SKM-1 treated with dmso at 0.1 percent for 144 hours (cell line): ENCODE measurements around the gene OGT.

Experiments used
- DNase-seq: peaks from one replicate; lab custom pipeline; 2025; ENCODE audit not compliant: unreplicated experiment; lab: John Stamatoyannopoulos, UW

The OGT gene

GRCh38 chrX:71621603-71622002, 88.7 kb downstream of the OGT start:
- no peak for DNase-seq

GRCh38 chrX:71622032-71622575, 89.2 kb downstream of the OGT start:
- DNase-seq, result no peak

DNA sequence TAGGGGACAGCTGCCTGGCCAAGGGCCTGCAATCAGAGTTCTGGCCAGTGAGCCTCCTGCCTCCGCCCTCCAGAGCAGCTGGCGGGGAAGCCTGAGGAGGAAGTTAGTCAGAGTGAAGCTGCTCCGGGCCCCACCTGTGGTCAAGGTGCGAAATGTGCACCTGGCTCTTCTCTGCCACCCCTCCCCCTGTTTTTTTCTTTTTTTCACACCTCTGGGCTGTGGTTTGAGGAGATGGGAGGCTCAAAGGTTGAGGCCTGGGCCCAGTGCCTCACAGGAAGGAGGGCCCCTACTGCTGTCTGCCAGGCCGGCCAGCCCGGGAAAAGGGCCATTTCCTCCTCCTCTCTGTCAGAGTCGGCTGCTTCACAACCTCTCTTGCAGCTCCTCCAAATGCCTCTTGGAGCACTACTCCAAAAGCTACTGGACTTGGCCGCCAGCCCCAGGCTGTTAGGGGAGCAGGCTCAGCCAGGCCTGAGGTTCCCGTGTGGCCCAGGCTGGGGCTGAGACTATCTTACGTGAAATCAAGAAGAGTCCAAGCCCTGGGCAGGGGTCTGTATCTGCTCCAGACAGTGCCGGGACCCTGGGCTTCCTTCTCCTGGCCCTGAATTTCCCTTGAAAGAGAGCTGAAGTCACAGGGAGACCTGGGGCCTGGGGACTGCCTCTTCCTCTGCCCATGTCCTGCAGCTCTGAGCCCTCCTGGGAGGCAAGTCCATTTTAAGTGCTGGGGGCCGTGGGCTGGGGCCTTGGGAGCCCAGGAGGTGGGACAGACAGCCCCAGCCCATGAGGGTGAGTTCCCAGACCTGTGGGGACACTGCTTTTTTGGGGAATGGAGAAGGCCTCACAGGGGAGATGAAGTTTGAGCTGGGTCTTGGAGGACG, 89.9 kb downstream of the OGT start:
- no peak for DNase-seq

- no peak for DNase-seq
Measured at GRCh38 chrX:71623714-71624113, 90.8 kb downstream of the OGT start.

DNA sequence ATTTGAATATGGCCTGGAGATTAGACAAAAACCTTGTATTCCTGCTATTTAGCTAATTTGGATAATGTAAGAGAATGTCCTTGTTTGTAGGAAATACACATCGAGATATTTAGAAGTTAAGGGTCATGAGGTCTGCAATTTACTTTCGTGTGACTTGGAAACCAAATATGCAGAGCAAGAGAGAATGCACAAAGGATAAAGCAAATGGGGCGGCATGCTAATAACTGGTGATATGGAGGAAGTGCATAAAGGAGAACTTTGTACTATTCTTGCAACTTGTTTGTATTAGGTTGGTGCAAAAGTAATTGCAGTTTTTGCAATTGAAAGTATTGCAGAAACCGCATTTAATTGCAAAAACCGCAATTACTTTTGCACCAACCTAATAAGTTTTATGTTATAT, 92.6 kb downstream of the OGT start:
- DNase-seq, result no peak
